ENCODE measurements around the gene DYNLRB1. TPM values are rescaled to one million over a fixed set of nuclear protein-coding genes. Genes with fewer than 3 reads are reported as not detected.

Gene DYNLRB1
- total and polyA plus RNA-seq, 2 donors (not counting 3 experiments of a cell fraction or from before 2014, with no cell fraction given), result 142 to 245 TPM

GRCh38 chr20:34547844-34548613 lies 31.8 kb downstream of the DYNLRB1 start:
- no peak for FAIRE-seq
- dilution Hi-C loops (cut with MboI; ENCODE audit: extremely low pct_ligation_motif_present, low sequenced_read_pairs) (no loop called here), intact Hi-C loops (cut with micrococcal nuclease) (no loop called here)
- Histone ChIP-seq H3K9me1 (replicated peaks; ENCODE audit: control insufficient read depth, extremely low read depth, insufficient read depth, low read length) (no peaks in the 10 kb centered on the region), H3K4me3 (replicated peaks in 1 of 3; ENCODE audit: insufficient read depth in 1 of 3, low read depth in 1 of 3, low read length in 3 of 3) (no peak overlapping the region), H3K36me3 (ENCODE audit: control insufficient read depth in 2 of 2, extremely low read depth in 1 of 2, insufficient read depth in 2 of 2, low read length in 2 of 2) (no peaks in the 10 kb centered on the region), H3K4me1 (ENCODE audit: control insufficient read depth, extremely low read depth, insufficient read depth, low read length) (no peaks in the 10 kb centered on the region), H3K27ac (ENCODE audit: insufficient read depth, low read depth, low read length) (no peak overlapping the region), H3K79me2 (ENCODE audit: control insufficient read depth, insufficient read depth, low read length) (no peaks in the 10 kb centered on the region), H4K20me1 (replicated peaks; ENCODE audit: control insufficient read depth, extremely low read depth, insufficient read depth, low read length) (no peaks in the 10 kb centered on the region), H2AFZ (ENCODE audit: low read depth, low read length) (no peak overlapping the region), H3K9me3 (replicated peaks; ENCODE audit: control insufficient read depth, insufficient read depth, low read length) (no peaks in the 10 kb centered on the region), H3K4me2 (ENCODE audit: insufficient read depth, low read length) (no peak overlapping the region), H3K9ac (replicated peaks; ENCODE audit: extremely low read depth, insufficient read depth, low read length) (no peak overlapping the region), H3K27me3 (ENCODE audit: control insufficient read depth in 2 of 2, insufficient read depth in 2 of 2, low read length in 2 of 2) (no peaks in the 10 kb centered on the region)
- ChIA-PET POLR2A (no interaction called here), CTCF (interaction anchor here (1.0 to 1.6 kb wide), 2 partner anchors 10 to 14 kb away, joined by 4 to 7 read pairs; no protein-coding TSS in a partner anchor)
- no peak for DNase-seq (ENCODE audit: low read depth, low spot score)
- TF ChIP-seq CTCF (IDR thresholded peaks at IDR 0.05; ENCODE audit: extremely low read depth in 1 of 2, insufficient read depth in 1 of 2, low read depth in 1 of 2, low read length in 2 of 2), result no peak
- BruUV-seq (replicated peaks), result no TSS peak

GRCh38 chr20:34549291-34549928 lies 33.2 kb downstream of the DYNLRB1 start:
- Histone ChIP-seq H3K4me1 (ENCODE audit: control insufficient read depth, extremely low read depth, insufficient read depth, low read length) (no peaks in the 10 kb centered on the region), H3K4me3 (replicated peaks in 1 of 3; ENCODE audit: insufficient read depth in 1 of 3, low read depth in 1 of 3, low read length in 3 of 3) (no peak overlapping the region), H4K20me1 (replicated peaks; ENCODE audit: control insufficient read depth, extremely low read depth, insufficient read depth, low read length) (no peaks in the 10 kb centered on the region), H3K27me3 (ENCODE audit: control insufficient read depth in 2 of 2, insufficient read depth in 2 of 2, low read length in 2 of 2) (no peaks in the 10 kb centered on the region), H3K27ac (ENCODE audit: insufficient read depth, low read depth, low read length) (no peak overlapping the region), H3K79me2 (ENCODE audit: control insufficient read depth, insufficient read depth, low read length) (no peaks in the 10 kb centered on the region), H3K9me3 (replicated peaks; ENCODE audit: control insufficient read depth, insufficient read depth, low read length) (no peaks in the 10 kb centered on the region), H2AFZ (ENCODE audit: low read depth, low read length) (no peak overlapping the region), H3K4me2 (ENCODE audit: insufficient read depth, low read length) (no peak overlapping the region), H3K36me3 (ENCODE audit: control insufficient read depth in 2 of 2, extremely low read depth in 1 of 2, insufficient read depth in 2 of 2, low read length in 2 of 2) (no peaks in the 10 kb centered on the region), H3K9me1 (replicated peaks; ENCODE audit: control insufficient read depth, extremely low read depth, insufficient read depth, low read length) (no peaks in the 10 kb centered on the region), H3K9ac (replicated peaks; ENCODE audit: extremely low read depth, insufficient read depth, low read length) (no peak overlapping the region)
- FAIRE-seq, result no peak
- POLR2A ChIA-PET, result no interaction called here
- BruUV-seq (replicated peaks), result no TSS peak
- dilution Hi-C loops (cut with MboI; ENCODE audit: extremely low pct_ligation_motif_present, low sequenced_read_pairs), result no loop called here
- CTCF ChIA-PET, result interaction anchor here (1.0 kb wide), 1 partner anchor 11 kb away, joined by 3 read pairs; no protein-coding TSS in a partner anchor
- no peak for DNase-seq (ENCODE audit: low read depth, low spot score)
- no peak for TF ChIP-seq POLR2AphosphoS5 (IDR thresholded peaks at IDR 0.05; ENCODE audit: insufficient read depth, low read depth, low read length)
- no peak for TF ChIP-seq POLR2A (IDR thresholded peaks at IDR 0.05; ENCODE audit: low read depth, low read length)
- TF ChIP-seq CTCF (IDR thresholded peaks at IDR 0.05; ENCODE audit: extremely low read depth in 1 of 2, insufficient read depth in 1 of 2, low read depth in 1 of 2, low read length in 2 of 2), result no peak
- TF ChIP-seq EZH2 (IDR thresholded peaks at IDR 0.05; ENCODE audit: borderline replicate concordance, low read depth, low read length, severe bottlenecking), result no peak
- TF ChIP-seq MYC (IDR thresholded peaks at IDR 0.05; ENCODE audit: low read depth, low read length), result no peak
- intact Hi-C loops (cut with micrococcal nuclease), result no loop called here
